ENCODE results near the gene ALPI. TPM values are rescaled to one million over a fixed set of nuclear protein-coding genes. Genes with fewer than 3 reads are reported as not detected.

Gene ALPI
- total and polyA plus RNA-seq, 10 of the 15 experiments (the other 5 are each of a cell fraction or from before 2014, with no cell fraction given): not detected

- intact Hi-C loops (cut with micrococcal nuclease; ENCODE audit: unreplicated experiment): no loop called here
- WGBS (ENCODE audit: insufficient coverage, insufficient replicate concordance, low lambda C conversion rate, missing lambda C conversion rate): 19% methylated on average over 2 of the region's 2 CpGs
- Histone ChIP-seq H3K4me2 (ENCODE audit: control insufficient read depth, insufficient read depth) (no peak overlapping the region), H3K9ac (ENCODE audit: control insufficient read depth, insufficient read depth, low read length) (no peak overlapping the region), H3K27ac (ENCODE audit: control insufficient read depth, insufficient read depth) (no peak overlapping the region), H3K79me2 (ENCODE audit: control insufficient read depth, insufficient read depth, low read length) (no peaks in the 10 kb centered on the region), H3K9me3 (replicated peaks; ENCODE audit: control insufficient read depth, insufficient read depth, low read length) (no peaks in the 10 kb centered on the region), H4K20me1 (ENCODE audit: control insufficient read depth, insufficient read depth) (no peaks in the 10 kb centered on the region), H3K27me3 (replicated peaks in 1 of 2; ENCODE audit: control insufficient read depth in 2 of 2, insufficient read depth in 2 of 2, low read length in 1 of 2) (peaks cover 5 to 12% of the 10 kb centered on the region in 2 experiments), H3K36me3 (ENCODE audit: control insufficient read depth in 2 of 2, insufficient read depth in 2 of 2, low read length in 1 of 2) (no peaks in the 10 kb centered on the region), H2AFZ (ENCODE audit: control insufficient read depth, low read depth, low read length) (no peak overlapping the region), H3K4me1 (ENCODE audit: control insufficient read depth, insufficient read depth, low read length) (no peaks in the 10 kb centered on the region), H3K4me3 (no peak overlapping the region)
- POLR2A ChIA-PET: no interaction called here
- SMC1A ChIA-PET (ENCODE audit: uncharacterized antibody, unreplicated experiment): no interaction called here
- RAD21 ChIA-PET (ENCODE audit: unreplicated experiment): no interaction called here
- CTCF ChIA-PET: no interaction called here
- no peak for DNase-seq (ENCODE audit: low read depth, low spot score)
- in situ Hi-C loops (cut with MboI): no loop called here
- no peak for FAIRE-seq
- TF ChIP-seq EZH2 (IDR thresholded peaks at IDR 0.05; ENCODE audit: borderline replicate concordance, control insufficient read depth, low read depth, low read length) (no peak), EED (IDR thresholded peaks at IDR 0.05; ENCODE audit: low read depth) (no peak), ATF2 (IDR thresholded peaks at IDR 0.05; ENCODE audit: low read length) (no peak), USF2 (IDR thresholded peaks at IDR 0.05; ENCODE audit: borderline replicate concordance, low read depth, low read length) (no peak), STAT1 (conservative IDR thresholded peaks at IDR 0.05) (no peak), WRNIP1 (IDR thresholded peaks at IDR 0.05; ENCODE audit: borderline replicate concordance, low read depth, low read length) (no peak), NR2C1 (IDR thresholded peaks at IDR 0.05) (no peak), ZBTB33 (IDR thresholded peaks at IDR 0.05) (no peak), SREBF2 (IDR thresholded peaks at IDR 0.05; ENCODE audit: low read length) (no peak), TCF12 (IDR thresholded peaks at IDR 0.05; ENCODE audit: low read depth, low read length) (no peak), POU2F2 (IDR thresholded peaks at IDR 0.05; ENCODE audit: borderline replicate concordance, low read depth, low read length) (no peak), CBX3 (IDR thresholded peaks at IDR 0.05; ENCODE audit: borderline replicate concordance, low read depth) (no peak), PML (IDR thresholded peaks at IDR 0.05; ENCODE audit: low read length) (no peak), BCL11A (IDR thresholded peaks at IDR 0.05; ENCODE audit: low read depth, low read length) (no peak), EP300 (IDR thresholded peaks at IDR 0.05; ENCODE audit: borderline replicate concordance in 1 of 2, control insufficient read depth in 1 of 2, low read depth in 2 of 2, low read length in 2 of 2) (no peak), RELA (IDR thresholded peaks at IDR 0.05; ENCODE audit: borderline replicate concordance, partially characterized antibody) (no peak)
- no TSS peak for BruUV-seq (replicated peaks)
- no peak for ATAC-seq
These were observed 48.5 kb downstream of the ALPI start for GRCh38 chr2:232504438-232504837.
